DMS153 (cell line): ENCODE results near the gene KCTD8.
"Not testable (repeated sequence)": the region's sequence is repeated elsewhere in the genome, so short reads cannot be mapped to it uniquely, and the experiment has no call there.

Source experiments
- DNase-seq: peaks from one replicate; lab custom pipeline; 2025; lab: John Stamatoyannopoulos, UW

Gene KCTD8

DNA sequence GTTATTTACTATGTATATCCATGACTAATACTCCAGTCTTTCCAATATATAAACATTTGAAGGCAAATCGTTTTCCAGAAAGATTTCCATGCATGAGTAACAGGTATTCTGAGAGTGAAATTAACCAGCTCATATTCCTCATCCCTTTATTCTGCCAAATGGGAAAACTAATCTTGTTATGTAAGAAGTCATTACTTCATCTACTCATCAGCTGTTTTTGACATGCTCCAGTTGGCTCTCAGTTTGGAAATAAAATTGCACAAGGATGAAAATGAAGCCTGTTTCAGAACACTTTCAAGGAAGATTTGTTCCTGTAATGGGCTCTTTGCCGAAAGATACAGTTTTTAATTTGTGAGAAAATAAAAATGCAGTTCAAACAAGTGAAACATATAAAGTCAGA is 121.9 kb downstream of the KCTD8 start:
- no peak for DNase-seq

DNA sequence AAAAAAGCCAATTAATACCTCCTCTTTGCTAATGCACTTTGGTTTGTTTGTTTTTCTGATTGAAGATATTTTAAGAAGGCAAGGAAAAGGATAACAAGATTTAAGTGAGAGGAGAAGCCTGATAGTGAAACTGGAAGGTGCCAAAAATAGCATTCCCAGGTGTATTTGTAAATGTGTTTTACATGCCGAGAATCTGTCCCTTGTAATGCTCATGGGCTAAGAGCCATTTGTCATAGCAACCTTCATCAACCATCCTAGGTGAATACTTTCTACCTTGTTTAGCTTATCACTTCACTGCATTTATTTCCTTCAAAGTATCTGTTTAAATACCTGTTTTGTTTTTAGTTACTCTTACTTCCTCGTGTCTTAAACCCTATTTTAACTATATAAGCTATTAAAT is 127.8 kb downstream of the KCTD8 start:
- no peak for DNase-seq

DNA sequence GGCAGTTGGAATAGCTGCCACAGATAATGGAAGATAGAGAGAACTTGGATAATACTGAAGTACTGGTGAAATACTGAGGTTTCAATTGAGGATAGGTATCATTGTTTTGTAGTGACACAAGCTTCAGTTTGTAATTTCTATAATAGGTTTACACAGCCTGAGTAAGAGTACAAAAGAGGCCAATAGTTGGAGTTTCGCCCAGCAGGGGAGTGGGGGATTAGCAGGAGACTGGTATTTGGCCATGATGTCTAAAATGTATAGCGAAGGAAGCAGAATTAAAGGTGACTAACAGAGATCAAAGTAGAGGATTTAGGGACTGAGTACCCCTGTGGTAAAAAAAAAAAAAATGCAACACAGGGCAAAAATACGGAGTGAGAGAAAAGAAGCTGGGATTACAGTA is 129.5 kb downstream of the KCTD8 start:
- DNase-seq = no peak

DNA sequence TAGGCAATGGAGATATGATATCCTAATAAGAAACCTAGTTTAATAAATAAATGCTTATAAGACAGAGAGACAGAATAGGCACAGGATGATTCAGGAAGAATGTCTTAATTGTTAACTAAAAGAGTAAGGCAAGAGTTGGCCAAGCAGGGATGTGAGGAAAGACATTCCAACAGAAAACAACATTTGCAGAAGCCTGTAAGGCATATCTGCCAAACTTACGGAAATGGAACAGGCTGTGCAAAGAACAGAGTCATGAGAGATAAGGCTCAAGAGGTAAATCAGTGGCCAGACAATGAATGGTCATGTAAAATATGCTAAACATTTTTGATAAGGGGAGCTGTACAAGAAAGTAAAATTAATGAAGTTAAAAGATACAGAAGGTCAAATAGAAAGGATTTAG is 134.9 kb downstream of the KCTD8 start:
- DNase-seq = no peak

DNA sequence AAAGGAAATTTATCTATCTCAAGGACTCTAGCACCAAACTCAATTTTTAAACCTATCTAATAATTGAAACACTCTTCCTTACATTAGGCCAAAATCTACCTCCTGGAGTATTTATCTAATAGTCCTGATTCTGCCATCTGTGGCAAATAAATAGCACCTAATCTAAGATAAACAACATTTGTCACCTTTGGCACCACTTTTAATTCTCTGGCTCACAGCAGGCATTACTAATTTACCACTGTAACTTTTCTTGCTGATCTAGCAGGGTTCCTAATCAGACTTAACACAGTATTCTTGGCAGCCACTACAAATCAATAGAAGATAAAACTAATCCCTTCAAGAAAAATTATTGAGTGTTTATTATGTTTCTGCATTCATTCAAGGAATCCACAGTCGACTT is 161.1 kb downstream of the KCTD8 start:
- DNase-seq = no peak

DNA sequence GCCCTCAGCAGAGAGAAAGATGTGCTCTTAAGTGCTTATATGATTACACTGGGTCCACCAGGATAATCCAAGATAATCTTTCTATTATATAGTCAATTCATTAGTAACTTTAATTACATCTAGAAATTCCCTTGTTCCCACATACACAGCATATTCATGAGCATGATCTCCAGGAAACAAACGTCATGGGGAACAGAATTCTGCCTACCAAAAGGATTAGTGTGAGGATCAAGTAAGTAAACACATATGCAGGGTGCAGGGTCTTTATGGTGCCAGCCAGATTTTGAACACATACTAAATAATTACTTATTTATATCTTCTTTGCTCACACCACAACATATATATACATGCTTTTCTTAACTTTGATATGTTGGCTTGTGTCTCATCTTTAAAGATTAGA is 169.1 kb downstream of the KCTD8 start:
- DNase-seq = no peak

DNA sequence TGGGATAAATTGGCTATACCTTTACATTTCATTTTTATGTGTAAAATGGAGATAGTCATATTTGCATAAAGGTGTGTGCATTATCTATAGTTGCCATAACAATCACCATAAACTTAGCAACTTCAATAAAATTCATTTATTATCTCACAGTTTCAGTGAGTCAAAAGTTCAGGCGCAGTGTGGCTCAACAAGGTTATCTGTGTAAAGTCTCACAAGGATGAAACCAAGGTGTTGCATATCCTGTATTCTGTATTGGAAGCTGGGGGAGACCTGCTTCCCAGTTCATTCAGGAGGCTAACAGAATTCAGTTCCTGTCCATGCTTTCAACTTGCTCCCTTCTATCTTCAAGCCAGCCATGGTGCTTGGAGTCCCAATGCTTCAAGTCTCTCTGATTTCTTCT is 169.5 kb downstream of the KCTD8 start:
- DNase-seq = no peak

DNA sequence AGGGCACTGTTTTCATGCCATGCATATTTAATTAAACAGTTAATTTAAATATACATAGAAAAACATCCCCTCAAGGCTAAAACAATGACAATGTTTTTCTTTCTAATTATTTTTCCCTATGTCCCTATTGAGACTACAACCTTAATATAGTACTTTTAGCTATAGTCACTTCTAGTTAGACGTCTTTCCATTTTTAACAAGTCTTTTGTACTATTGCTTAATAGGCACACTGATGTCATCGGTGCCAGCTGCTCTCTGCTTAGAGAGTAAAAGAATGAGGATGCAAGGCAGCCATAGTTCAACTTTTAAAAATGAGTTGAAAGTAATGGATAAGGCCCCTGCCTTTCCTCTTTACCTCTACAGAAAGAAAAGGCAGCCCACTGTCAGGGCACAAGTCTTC is 191.1 kb downstream of the KCTD8 start:
- no peak for DNase-seq

DNA sequence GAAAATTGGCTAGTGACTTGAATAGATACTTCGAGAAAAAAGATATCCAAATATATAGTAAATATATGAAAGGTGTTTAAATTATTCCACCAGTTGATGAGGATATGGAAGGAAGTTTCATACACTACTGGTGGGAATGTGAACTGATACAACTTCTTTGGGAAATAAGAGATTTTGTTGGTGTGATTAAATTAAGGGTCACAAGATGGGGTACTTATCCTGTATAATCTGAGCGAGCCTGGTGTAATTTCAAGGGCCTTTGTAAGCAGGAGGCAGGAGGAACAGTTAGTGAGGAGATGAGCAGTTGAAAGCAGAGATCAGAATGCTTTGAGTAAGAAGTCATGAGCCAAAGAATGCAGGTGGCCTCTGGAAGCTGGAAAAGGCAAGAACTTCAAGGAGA is 192.2 kb downstream of the KCTD8 start:
- no peak for DNase-seq

DNA sequence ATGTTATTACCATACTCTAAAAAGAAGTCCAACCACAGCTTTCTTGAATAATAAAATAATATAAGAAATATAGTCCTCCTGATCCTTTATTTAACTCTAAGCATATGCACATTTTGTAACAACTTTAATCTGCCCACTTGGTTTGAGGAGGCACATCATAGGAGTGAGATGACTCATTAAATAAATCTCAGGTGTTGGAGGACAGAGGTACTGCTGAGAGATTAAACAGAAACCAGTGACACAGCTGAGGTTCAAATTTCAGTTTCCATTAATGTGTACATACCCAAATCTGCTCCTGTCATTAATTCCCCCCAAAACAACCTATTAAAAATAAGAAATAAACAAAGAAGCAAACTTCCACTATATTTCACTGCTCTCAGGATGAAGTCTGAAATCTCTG is 211.0 kb downstream of the KCTD8 start:
- DNase-seq = no peak

DNA sequence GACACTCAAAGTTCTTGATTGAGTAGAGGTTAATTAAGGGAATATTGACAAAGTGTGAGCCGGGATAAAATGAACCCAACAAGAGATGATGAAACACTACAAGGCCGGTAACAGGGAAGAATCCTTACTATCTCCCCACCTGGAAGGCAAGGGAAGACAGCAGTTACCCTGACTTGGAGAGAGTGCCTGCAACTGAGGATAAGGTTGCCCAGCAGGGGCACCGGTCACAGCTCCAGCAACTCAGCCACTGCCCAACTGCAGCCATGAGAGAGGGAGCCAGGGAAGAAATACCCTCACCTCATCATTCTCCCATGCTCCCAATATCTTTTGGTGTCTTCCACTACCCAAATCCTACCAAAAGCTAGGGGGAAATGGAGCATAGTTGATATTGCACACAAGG is 212.7 kb downstream of the KCTD8 start:
- no peak for DNase-seq

DNA sequence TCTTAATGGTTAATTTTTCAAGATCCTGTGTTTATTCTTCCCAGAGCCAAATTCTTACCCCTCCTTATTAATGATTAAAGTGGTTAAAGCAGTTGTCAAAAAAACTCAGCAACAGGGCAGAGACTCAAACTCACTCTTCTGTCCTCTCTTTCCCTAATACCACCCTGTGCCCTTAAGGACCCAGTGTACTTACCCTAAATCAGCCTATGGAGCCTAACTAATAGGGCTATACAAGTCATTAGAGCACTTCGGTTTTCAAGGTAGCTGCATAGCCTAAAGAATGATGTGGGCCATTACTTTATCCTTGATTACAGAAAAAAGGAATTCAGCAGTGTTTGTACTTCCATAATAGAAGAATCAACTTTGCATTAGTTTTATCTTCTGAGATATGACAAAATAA is 216.3 kb downstream of the KCTD8 start:
- DNase-seq = no peak

DNA sequence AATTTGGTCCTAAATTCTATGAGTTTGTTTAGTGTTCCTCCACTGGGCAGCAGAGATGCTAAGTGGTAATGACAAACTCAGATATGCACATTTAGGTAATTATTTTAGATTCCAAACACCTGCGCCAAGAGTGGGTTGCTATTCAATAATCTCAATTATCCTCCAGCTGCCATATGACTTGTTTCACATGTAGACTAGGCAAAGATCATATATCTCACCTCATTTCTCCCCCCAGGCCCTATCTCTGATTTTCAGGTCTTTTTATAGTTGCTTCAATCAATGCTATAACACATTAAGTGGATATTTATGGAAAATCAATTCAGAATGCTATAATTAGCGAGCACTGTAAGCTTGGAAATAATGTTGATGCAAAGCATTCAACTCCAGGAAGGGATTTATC is 217.6 kb downstream of the KCTD8 start:
- DNase-seq = no peak

DNA sequence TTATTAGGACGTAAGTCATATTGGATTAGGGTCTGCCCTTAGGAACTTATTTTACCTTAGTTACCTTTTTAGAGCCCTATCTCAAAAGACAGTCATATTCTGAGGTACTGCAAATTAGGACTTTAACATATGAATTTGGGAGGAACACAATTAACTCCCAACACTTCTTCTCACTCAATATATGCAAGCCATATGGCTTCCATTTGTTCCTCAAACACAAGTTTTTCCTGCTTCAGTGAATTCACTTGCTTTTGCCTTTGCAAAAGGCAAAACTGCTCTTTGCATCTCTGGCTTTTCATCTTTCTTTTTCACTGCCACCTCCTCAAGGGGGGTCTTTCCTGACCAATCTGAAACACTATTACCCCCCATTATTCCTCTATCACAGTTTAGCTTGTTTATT is 220.3 kb downstream of the KCTD8 start:
- DNase-seq = no peak

DNA sequence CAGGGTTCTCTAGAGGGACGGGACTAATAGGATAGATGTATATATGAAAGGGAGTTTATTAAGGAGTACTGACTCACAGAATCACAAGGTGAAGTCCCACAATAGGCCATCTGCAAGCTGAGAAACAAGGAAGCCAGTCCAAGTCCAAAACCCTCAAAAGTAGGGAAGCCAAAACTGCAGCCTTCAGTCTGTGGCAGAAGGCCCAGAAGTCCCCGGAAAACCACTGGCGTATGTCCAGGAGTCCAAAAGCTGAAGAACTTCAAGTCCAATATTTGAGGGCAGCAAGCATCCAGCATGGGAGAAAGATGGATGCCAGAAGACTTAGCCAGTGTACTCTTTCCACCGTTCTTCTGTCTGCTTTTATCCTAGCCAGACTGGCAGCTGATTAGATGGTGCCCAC is 227.2 kb downstream of the KCTD8 start:
- no peak for DNase-seq

DNA sequence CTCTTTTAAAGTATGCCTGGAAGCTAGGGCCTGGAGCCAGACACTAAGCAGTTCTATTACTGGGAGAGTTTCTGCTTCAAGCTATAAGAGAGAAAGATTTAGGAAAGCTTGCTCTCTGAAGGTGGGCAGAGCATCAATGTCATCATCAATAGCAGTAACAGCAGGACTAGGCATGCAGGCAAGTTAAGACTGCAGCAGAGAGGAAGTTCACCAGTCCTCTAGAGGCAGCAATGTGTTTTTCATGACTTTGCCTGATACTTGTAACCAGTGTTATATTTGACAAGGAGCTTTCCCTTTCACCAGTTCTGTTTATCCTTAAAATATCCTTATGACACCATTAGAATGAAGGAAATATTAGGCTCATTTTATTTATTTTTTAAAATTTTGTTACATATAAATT is 237.9 kb downstream of the KCTD8 start:
- DNase-seq = no peak

DNA sequence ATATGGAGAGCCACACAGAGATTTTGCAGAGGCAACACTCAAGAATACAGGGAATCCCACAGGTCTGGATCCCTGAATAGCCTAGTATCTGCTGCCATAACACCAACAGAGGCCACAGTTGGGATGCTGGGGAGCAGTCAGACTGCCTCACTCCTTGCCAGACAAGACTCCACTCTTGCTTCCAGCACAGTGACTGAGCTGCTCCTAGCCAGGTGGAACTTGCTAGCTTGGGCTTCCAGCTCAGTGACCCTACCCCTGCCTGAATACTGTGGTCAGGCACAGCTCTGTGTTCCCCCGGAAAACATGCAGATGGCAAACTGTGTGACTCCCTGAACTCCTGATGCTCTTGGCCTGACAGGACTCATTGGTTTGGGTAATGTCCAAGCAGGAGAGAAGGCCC is 251.8 kb downstream of the KCTD8 start:
- no peak for DNase-seq

DNA sequence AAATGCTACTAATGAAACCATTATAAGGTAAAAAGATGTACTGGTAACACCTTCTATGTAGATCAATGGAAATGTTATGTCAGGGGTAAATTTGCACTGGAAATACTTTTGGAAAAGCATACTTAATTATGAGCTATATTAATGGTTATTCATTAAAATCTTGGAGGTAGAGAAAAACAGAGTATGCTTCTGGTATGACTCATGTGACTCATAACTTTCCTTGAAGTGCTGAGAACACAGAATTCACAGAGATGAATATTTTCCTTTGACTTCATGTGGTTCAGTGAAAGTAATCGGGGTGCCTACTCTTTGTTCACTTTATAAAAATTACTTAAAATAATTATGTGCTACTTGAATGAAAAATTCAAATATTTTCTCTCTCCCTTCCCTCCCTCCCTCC is 254.2 kb downstream of the KCTD8 start:
- DNase-seq = no peak

DNA sequence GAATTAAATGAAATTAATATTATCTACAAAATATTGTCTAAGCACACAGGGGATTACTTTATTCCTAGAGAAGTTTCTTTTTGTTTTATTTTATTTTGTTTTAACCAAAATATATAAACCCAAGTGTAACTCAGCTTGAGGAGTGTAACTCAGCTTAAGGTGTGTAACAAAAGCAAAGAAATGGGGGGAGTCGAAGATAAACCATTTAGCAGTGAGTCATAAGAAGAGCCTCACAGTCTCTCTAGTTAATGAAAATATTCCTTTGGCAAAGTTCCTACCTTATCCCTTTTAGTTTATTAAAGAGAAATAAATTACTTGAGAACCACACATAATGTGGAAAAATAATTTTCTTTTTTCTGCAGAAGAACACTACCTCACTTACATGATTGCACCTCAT is 261.8 kb downstream of the KCTD8 start:
- DNase-seq = no peak

DNA sequence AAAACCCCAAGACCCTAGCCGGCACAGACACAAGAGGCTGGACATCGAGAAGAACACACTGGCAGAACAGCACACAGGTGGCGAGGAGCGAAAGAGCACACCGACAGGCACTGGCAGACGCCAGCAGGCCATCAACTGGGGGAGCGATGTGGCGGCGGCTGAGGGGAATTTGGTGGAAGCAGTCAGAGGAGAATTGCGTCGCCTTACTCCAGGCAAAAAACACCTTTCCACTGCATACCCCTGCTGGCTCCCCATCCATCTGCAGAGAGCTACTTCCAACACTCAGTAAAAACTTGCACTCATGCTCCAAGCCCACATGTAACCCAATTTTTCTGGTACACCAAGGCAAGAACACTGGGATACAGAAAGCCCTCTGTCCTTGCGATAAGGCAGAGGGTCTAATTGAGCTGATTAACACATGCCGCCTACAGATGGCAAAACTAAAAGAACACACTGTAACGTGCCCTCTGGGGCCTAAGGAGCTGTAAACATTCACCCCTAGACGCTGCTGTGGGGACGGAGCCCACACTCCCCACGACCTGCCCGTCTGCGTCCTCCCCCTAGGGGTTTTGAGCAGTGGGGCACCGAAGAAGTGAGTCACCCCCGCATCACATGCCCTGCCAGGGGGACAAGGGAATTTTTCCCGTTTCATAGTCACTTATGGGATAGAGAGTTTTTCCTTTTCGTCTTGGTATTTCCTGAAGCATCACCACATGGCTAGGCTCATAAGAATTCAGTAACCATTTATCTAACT is 262.3 kb downstream of the KCTD8 start:
- no peak for DNase-seq

DNA sequence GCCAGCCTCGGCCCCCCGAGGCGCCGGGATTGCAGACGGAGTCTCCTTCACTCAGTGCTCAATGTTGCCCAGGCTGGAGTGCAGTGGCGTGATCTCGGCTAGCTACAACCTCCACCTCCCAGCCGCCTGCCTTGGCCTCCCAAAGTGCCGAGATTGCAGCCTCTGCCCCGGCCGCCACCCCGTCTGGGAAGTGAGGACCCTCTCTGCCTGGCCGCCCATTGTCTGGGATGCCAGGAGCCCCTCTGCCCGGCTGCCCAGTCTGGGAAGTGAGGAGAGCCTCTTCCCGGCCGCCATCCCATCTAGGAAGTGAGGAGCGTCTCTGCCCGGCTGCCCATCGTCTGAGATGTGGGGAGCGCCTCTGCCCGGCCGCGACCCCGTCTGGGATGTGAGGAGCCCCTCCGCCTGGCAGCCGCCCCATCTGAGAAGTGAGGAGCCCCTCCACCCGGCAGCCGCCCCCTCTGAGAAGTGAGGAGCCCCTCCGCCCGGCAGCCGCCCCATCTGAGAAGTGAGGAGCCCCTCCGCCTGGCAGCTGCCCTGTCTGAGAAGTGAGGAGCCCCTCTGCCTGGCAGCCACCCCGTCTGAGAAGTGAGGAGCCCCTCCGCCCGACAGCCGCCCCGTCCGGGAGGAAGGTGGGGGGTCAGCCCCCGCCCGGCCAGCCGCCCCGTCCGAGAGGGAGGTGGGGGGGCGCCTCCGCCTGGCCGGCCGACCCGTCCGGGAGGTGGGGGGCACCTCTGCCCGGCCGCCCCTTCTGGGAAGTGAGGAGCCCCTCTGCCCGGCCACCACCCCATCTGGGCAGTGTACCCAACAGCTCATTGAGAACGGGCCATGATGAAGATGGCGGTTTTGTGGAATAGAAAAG is 266.9 kb downstream of the KCTD8 start:
- not testable (repeated sequence) for DNase-seq

DNA sequence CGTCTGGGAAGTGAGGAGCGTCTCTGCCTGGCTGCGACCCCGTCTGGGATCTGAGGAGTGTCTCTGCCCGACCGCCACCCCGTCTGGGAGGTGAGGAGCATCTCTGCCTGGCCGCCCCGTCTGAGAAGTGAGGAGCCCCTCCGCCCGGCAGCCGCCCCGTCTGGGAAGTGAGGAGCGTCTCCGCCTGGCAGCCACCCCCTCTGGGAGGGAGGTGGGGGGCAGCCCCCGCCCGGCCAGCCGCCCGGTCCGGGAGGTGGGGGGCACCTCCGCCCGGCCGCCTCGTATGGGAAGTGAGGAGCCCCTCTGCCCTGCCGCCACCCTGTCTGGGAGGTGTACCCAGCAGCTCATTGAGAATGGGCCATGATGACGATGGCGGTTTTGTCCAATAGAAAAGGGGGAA is 280.8 kb downstream of the KCTD8 start:
- DNase-seq = not testable (repeated sequence)

DNA sequence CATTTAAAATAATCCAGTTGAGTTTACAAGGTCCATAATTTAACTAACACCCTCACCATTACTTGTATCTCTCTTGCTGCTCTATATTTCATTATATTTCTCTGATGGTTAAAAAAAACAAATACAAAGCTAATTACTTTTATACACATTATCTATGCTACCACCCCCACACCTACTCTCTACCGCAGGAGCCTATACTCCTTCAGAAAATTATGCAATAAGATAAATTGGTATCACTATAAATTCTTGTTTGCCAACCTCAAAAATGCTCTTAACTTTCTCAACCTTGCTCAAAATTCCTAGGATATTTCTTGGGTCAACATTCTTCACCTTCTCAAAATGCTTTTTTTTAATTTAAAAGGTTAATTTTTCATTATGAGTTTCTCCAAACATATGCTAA is 282.7 kb downstream of the KCTD8 start:
- DNase-seq = no peak
